Hematopoietic multipotent progenitor cell treated with erythropoietin and hydrocortisone succinate and interleukin-3 and kit ligand, for 6 days (in vitro differentiated cells): ENCODE data around the gene NPM1.
"Not testable (repeated sequence)": the region's sequence is repeated elsewhere in the genome, so short reads cannot be mapped to it uniquely, and the experiment has no call there.

Experiments used
- DNase-seq: peaks from one replicate; pipeline ENCODE4 v3.0.0-alpha.2; 2015

Gene NPM1, protein sequence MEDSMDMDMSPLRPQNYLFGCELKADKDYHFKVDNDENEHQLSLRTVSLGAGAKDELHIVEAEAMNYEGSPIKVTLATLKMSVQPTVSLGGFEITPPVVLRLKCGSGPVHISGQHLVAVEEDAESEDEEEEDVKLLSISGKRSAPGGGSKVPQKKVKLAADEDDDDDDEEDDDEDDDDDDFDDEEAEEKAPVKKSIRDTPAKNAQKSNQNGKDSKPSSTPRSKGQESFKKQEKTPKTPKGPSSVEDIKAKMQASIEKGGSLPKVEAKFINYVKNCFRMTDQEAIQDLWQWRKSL

GRCh38 chr5:171387345-171387969 is at the start of gene NPM1:
NPM1 (plus strand) TSS chr5:171387849; CDS start chr5:171387949, 100 bp downstream.
- DNase-seq, result peak; percentile 99

DNA sequence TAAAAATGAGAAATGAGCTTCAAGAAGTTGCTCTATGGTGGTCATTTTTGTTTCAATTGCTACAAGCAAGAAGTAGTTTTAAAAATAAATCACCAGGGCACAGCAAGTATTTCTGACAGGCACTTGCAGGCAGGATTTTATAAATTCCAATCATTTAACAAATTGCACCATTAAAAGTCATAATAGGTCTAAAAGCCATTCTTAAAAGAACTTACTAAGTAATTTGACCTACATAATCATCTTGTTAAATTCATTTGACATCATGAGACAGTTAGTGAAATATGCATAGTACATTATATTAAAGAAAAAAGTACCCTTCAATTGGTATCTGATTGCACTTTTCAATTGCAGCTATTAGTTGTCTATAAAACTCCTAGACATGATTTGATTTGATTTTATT is 47.6 kb upstream of the NPM1 start:
- DNase-seq, result no peak

DNA sequence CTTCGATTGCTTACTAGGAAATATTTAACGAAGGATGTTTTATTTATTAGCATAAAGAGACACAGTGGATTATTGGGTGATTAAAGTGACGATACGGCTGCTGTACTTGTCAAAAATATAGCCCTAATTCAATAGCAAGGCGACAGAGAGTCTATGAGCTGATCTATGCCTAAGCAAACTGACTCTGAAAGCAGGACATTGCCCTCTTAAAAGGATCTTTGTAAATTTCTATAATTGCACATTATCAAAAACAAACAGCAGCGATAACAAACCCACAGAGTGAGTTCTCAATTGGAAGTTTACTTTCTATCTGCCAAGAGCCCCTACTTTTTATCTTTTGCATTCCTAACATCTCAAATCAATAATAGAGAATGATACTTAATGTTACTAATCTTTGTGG is 47.2 kb upstream of the NPM1 start:
- no peak for DNase-seq

DNA sequence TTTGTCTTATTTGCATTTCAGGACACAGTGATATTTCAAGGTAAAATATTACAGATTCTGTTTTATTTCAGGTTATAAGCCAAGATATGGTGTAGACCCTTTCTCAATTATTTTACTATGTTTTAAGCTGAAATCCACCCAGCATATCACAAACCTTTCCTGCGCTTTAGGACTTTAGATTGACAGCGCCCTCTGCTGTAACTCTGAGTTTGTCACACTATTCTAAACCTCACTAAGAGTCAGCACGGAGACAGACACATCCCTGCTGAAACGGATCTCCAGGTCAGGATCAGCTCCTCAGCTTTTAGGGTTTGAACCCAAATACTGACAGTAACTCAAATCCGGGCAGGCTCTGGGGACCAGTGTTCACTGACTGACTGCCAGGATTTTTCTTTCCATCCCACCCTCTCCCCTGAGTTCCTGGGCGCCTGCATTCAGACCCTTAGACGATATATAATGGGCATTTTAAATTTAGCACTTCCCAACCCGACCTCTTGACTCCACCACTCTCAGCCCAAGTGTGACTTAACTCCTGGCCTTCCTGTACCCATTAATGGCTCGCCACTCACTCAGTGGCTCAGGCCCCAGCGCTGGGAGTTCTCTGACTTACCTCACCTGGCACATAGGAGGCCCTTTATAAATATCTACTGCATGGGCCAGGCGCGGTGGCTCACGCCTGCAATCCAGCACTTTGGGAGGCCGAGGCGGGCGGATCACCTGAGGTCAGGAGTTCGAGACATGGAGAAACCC is 45.1 kb upstream of the NPM1 start:
- peak; percentile 88 for DNase-seq

GRCh38 chr5:171344936-171345608 is 42.6 kb upstream of the NPM1 start:
- DNase-seq, result no peak

DNA sequence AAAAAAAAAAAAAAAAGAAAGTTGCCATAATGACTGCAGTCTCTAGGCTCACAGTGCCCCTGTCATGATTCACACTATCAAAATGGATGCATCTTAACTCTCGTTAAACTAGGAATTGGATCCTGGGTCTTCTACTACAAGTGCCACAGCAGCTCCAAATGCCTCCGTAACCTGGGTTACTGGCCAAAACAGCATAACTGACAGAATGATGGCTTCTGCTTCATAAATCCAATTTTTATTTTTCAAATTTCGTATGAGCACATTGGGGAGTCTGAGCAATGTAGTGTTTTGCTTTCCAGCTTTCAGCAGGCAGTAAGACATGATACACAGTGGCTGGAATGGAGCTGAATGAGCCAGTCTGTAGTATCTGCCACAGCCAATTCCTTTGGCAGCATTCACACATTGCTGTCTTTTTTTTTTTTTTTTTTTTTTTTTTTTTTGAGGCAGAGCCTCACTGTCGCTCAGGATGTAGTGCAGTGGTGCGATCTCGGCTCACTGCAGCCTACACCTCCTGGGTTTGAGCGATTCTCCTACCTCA is 36.0 kb upstream of the NPM1 start:
- no peak for DNase-seq

GRCh38 chr5:171355302-171355724 is 32.3 kb upstream of the NPM1 start:
- DNase-seq, result no peak

DNA sequence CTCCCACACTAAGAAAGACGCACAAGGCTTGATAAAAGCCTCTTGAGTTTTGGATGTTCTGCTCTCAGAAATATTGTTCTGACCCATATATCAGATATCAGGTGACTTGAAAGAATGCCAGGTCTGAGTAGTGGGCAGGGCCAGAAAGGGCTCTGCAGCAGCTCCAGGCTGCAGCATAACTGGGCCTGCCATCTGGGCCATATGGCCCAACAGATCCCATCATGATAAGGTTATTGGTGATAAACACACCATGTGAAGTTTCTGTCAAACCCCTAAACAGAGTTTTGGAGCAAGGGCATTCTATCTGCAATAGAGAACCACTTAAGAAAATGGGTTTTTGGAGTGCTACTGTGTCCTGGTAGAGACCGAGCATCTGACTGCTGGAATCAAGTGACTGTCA is 29.8 kb upstream of the NPM1 start:
- DNase-seq, result no peak

DNA sequence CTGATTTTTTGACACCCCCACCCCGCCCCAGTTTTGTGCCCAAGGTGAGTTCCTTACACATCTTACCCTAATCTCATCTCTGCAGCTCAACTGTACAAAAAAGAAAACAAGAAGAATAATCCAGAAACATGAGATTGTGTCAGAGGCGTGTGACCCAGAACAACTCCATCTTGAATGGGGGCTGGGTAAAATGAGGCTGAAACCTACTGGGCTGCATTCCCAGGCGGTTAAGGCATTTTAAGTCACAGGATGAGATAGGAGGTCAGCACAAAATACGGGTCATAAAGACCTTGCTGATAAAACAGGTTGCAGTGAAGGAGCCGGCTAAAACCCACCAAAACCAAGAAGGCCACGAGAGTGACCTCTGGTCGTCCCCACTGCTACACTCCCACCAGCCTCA is 26.5 kb upstream of the NPM1 start:
- not testable (repeated sequence) for DNase-seq

- not testable (repeated sequence) for DNase-seq
Measured at GRCh38 chr5:171363249-171363648, 24.4 kb upstream of the NPM1 start.

GRCh38 chr5:171363846-171364245 is 23.8 kb upstream of the NPM1 start:
- DNase-seq, result peak; percentile 67

GRCh38 chr5:171365351-171365750 is 22.3 kb upstream of the NPM1 start:
- DNase-seq, result peak; percentile 63

- no peak for DNase-seq
Measured at GRCh38 chr5:171366645-171367044, 21.0 kb upstream of the NPM1 start.

GRCh38 chr5:171367424-171368370 is 20.0 kb upstream of the NPM1 start:
- peak; percentile 25 for DNase-seq

DNA sequence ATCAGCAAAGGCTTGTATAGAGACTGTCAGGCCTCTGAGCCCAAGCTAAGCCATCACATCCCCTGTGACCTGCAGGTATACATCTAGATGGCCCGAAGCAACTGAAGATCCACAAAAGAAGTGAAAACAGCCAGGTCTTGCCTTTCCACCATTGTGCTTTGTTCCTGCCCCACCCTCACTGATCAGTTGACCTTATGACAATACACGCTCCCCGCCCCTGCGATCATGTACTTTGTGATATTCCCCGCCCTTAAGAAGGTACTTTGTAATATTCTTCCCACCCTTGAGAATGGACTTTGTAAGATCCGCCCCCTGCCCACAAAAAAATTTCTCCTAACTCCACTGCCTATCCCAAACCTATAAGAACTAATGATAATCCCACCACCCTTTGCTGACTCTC is 18.6 kb upstream of the NPM1 start:
- DNase-seq, result no peak

- no peak for DNase-seq
Measured at GRCh38 chr5:171369898-171370297, 17.8 kb upstream of the NPM1 start.

DNA sequence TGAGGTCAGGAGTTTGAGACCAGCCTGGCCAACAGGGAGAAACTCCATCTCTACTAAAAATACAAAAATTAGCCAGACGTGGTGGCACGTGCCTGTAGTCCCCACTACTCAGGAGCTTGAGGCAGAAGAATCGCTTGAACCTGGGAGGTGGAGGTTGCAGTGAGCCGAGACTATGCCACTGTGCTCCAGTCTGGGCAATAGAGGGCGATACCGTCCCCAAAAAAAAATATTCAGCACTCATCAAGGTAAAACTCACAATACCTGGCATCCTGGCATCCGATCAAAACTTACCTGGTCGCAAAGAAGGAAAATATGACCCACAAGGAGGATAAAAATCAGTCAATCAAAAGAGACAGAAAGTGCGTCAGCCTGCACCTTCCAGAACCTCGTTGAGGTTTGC is 16.8 kb upstream of the NPM1 start:
- DNase-seq, result not testable (repeated sequence)

- DNase-seq, result no peak
Measured at GRCh38 chr5:171371326-171371725, 16.3 kb upstream of the NPM1 start.

GRCh38 chr5:171379961-171380360 is 7.7 kb upstream of the NPM1 start:
- DNase-seq, result no peak

- DNase-seq, result not testable (repeated sequence)
Measured at GRCh38 chr5:171384416-171384815, 3.2 kb upstream of the NPM1 start.

DNA sequence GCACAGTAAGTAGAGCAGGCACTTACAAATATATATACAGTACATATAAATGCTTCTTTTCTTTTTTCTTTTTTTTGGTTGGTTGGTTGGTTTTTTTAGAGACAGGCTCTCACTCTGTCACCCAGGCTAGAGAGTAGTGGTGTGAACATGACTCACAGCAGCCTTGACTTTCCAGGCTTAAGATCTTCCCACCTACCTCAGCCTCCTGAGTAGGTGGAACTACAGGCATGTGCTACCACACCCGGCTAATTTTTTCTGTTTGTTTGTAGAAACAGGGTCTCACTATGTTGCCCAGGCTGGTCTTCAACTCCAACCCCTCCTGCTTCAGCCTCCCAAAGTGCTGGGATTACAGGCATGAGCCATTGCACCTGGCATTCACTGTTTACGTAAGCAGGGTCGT is 2.6 kb upstream of the NPM1 start:
- not testable (repeated sequence) for DNase-seq
